Stimulated activated CD8-positive, alpha-beta memory T cell treated with anti-CD3 and anti-CD28 coated beads, Interleukin-12 subunit alpha, Interleukin-12 subunit beta, amount 100 ng/mL, for 24 hours (primary cell): Measurements from ENCODE around the gene CRELD2.

Source experiments
- DNase-seq: peaks from one replicate; pipeline ENCODE4 v3.0.0-alpha.2; 2020; ENCODE audit errors: extremely low read depth

The CRELD2 gene

GRCh38 chr22:49956914-49957825, 38.7 kb downstream of the CRELD2 start:
- no peak for DNase-seq

GRCh38 chr22:49957826-49958365, 39.5 kb downstream of the CRELD2 start:
- DNase-seq = no peak

- DNase-seq = no peak
These were observed 40.0 kb downstream of the CRELD2 start for GRCh38 chr22:49958366-49958921.

- no peak for DNase-seq
These were observed 40.7 kb downstream of the CRELD2 start for GRCh38 chr22:49958931-49959781.

- no peak for DNase-seq
These were observed 41.3 kb downstream of the CRELD2 start for GRCh38 chr22:49959782-49960158.

GRCh38 chr22:49960159-49961004, 41.9 kb downstream of the CRELD2 start, which contains the start of gene PIM3:
PIM3 (plus strand) TSS chr22:49960772; CDS start chr22:49960948, 176 bp downstream.
- peak; percentile 82 for DNase-seq

- no peak for DNase-seq
These were observed 42.7 kb downstream of the CRELD2 start for GRCh38 chr22:49961005-49961600.

- DNase-seq = no peak
These were observed 43.2 kb downstream of the CRELD2 start for GRCh38 chr22:49961601-49962011.

GRCh38 chr22:49962012-49962750, 43.7 kb downstream of the CRELD2 start:
- peak; percentile 76 for DNase-seq

- DNase-seq = no peak
These were observed 44.6 kb downstream of the CRELD2 start for GRCh38 chr22:49962751-49963646.

GRCh38 chr22:49963647-49964026, 45.2 kb downstream of the CRELD2 start:
- no peak for DNase-seq

- DNase-seq = no peak
These were observed 46.0 kb downstream of the CRELD2 start for GRCh38 chr22:49964136-49965090.

GRCh38 chr22:49965091-49966040, 46.9 kb downstream of the CRELD2 start:
- DNase-seq = no peak

GRCh38 chr22:49966041-49966773, 47.8 kb downstream of the CRELD2 start:
- no peak for DNase-seq

GRCh38 chr22:49966774-49967705, 48.6 kb downstream of the CRELD2 start:
- no peak for DNase-seq
